ENCODE data around the gene HIPK4. TPM values are rescaled to one million over a fixed set of nuclear protein-coding genes. Genes with fewer than 3 reads are reported as not detected.
"Not testable (repeated sequence)": the region's sequence is repeated elsewhere in the genome, so short reads cannot be mapped to it uniquely, and the experiment has no call there.

The HIPK4 gene
- polyA plus RNA-seq, 3 donors = 0.09 TPM; not detected in 2

DNA sequence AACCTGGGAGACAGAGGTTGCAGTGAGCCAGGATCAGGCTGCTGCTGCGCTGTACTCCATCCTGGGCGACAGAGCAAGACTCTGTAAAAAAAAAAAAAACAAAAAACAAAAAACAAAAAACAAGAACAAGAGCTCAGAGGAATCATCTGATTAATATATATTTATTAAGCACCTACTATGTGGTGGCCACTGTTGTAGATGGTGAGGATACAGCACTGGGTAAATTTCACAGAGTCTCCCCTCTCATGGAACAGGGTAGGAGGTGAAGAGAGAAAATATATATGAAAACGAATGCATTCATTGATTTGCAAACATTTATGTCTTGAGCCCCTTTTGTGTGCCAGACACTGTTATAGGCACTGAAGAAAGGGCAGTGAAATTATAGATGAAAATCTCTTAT is 41.7 kb upstream of the HIPK4 start:
- H3K4me3 Mint-ChIP-seq = no peak overlapping the region

GRCh38 chr19:40430242-40430641 is 40.3 kb upstream of the HIPK4 start:
- intact Hi-C loops (cut with micrococcal nuclease); H3K9ac ChIP-seq (ENCODE audit: insufficient read depth, low read length, poor library complexity, severe bottlenecking); H3K27ac Mint-ChIP-seq; DNase-seq; H3K36me3 Mint-ChIP-seq; H2AFZ ChIP-seq (ENCODE audit: insufficient read depth, low read depth, low read length, poor library complexity, severe bottlenecking); H3K79me2 ChIP-seq (ENCODE audit: insufficient read depth, low read length); H3K9me3 ChIP-seq (replicated peaks in 1 of 2; ENCODE audit: control insufficient read depth in 1 of 2, insufficient read depth in 1 of 2, low read length in 2 of 2); H3K4me3 ChIP-seq (replicated peaks in 1 of 3; ENCODE audit: low read depth in 2 of 3, low read length in 3 of 3); H3K27ac ChIP-seq (ENCODE audit: low read depth in 1 of 2, low read length in 2 of 2); H3K27me3 Mint-ChIP-seq (ENCODE audit: low read depth in 3 of 3); H4K20me1 ChIP-seq (ENCODE audit: insufficient read depth, low read length); H3K27me3 ChIP-seq (ENCODE audit: control insufficient read depth in 2 of 2, insufficient read depth in 2 of 2, low read length in 2 of 2); H3K4me2 ChIP-seq (replicated peaks; ENCODE audit: extremely low read depth, low read length, poor library complexity, severe bottlenecking); H3K36me3 ChIP-seq (replicated peaks in 1 of 2; ENCODE audit: control insufficient read depth in 1 of 2, insufficient read depth in 2 of 2, low read length in 2 of 2); H3K4me3 Mint-ChIP-seq; H3K9me3 Mint-ChIP-seq: not testable (repeated sequence)
- WGBS (ENCODE audit: insufficient coverage) = 88% methylated on average over 2 of the region's 10 CpGs
- peaks cover 32% of the 10 kb centered on the region for H3K4me1 Mint-ChIP-seq
- peaks cover 33 to 35% of the 10 kb centered on the region in 2 donors for H3K4me1 ChIP-seq (ENCODE audit: control insufficient read depth in 1 of 2, insufficient read depth in 2 of 2, low read length in 2 of 2)

More for the DNA sequence above, 41.7 kb upstream of the HIPK4 start:
- H3K27ac Mint-ChIP-seq = no peak overlapping the region
- Histone ChIP-seq H3K4me3 (replicated peaks in 1 of 3; ENCODE audit: low read depth in 2 of 3, low read length in 3 of 3) (no peak overlapping the region), H3K27ac (ENCODE audit: low read depth in 1 of 2, low read length in 2 of 2) (no peak overlapping the region), H3K9me3 (replicated peaks in 1 of 2; ENCODE audit: control insufficient read depth in 1 of 2, insufficient read depth in 1 of 2, low read length in 2 of 2) (no peaks in the 10 kb centered on the region), H3K9ac (ENCODE audit: insufficient read depth, low read length, poor library complexity, severe bottlenecking) (no peak overlapping the region), H3K27me3 (ENCODE audit: control insufficient read depth in 2 of 2, insufficient read depth in 2 of 2, low read length in 2 of 2) (no peaks in the 10 kb centered on the region), H3K79me2 (ENCODE audit: insufficient read depth, low read length) (peaks cover 8% of the 10 kb centered on the region), H3K4me1 (ENCODE audit: control insufficient read depth in 1 of 2, insufficient read depth in 2 of 2, low read length in 2 of 2) (peaks cover 42 to 43% of the 10 kb centered on the region in 2 donors), H4K20me1 (ENCODE audit: insufficient read depth, low read length) (no peaks in the 10 kb centered on the region), H3K36me3 (replicated peaks in 1 of 2; ENCODE audit: control insufficient read depth in 1 of 2, insufficient read depth in 2 of 2, low read length in 2 of 2) (no peaks in the 10 kb centered on the region), H2AFZ (ENCODE audit: insufficient read depth, low read depth, low read length, poor library complexity, severe bottlenecking) (no peak overlapping the region), H3K4me2 (replicated peaks; ENCODE audit: extremely low read depth, low read length, poor library complexity, severe bottlenecking) (no peak overlapping the region)
- no peaks in the 10 kb centered on the region for H3K36me3 Mint-ChIP-seq
- H3K4me1 Mint-ChIP-seq = peaks cover 39% of the 10 kb centered on the region
- H3K27me3 Mint-ChIP-seq (ENCODE audit: low read depth in 3 of 3) = peaks cover 0 to 3% (median 0%) of the 10 kb centered on the region in 3 donors
- no peak for DNase-seq
- WGBS (ENCODE audit: insufficient coverage) = no CpG with 5 or more reads among the region's 3 CpGs
- peaks cover 0 to 2% (median 0%) of the 10 kb centered on the region in 7 donors for H3K9me3 Mint-ChIP-seq
- no peak for TF ChIP-seq CTCF (IDR thresholded peaks at IDR 0.05)
- intact Hi-C loops (cut with micrococcal nuclease) = no loop called here

- not testable (repeated sequence) for H3K27ac Mint-ChIP-seq
Observed at GRCh38 chr19:40428197-40428596, 38.2 kb upstream of the HIPK4 start.

More at GRCh38 chr19:40428197-40428596, 38.2 kb upstream of the HIPK4 start:
- not testable (repeated sequence) for H2AFZ ChIP-seq (ENCODE audit: insufficient read depth, low read depth, low read length, poor library complexity, severe bottlenecking); H3K36me3 ChIP-seq (replicated peaks in 1 of 2; ENCODE audit: control insufficient read depth in 1 of 2, insufficient read depth in 2 of 2, low read length in 2 of 2); H3K27me3 Mint-ChIP-seq (ENCODE audit: low read depth in 3 of 3); DNase-seq; H3K36me3 Mint-ChIP-seq; H3K4me3 Mint-ChIP-seq; H3K9ac ChIP-seq (ENCODE audit: insufficient read depth, low read length, poor library complexity, severe bottlenecking); H3K4me2 ChIP-seq (replicated peaks; ENCODE audit: extremely low read depth, low read length, poor library complexity, severe bottlenecking); H3K27me3 ChIP-seq (ENCODE audit: control insufficient read depth in 2 of 2, insufficient read depth in 2 of 2, low read length in 2 of 2); H3K4me3 ChIP-seq (replicated peaks in 1 of 3; ENCODE audit: low read depth in 2 of 3, low read length in 3 of 3); H3K9me3 Mint-ChIP-seq; H3K27ac ChIP-seq (ENCODE audit: low read depth in 1 of 2, low read length in 2 of 2); H3K9me3 ChIP-seq (replicated peaks in 1 of 2; ENCODE audit: control insufficient read depth in 1 of 2, insufficient read depth in 1 of 2, low read length in 2 of 2)
- Histone ChIP-seq H4K20me1 (ENCODE audit: insufficient read depth, low read length) (peaks cover 13% of the 10 kb centered on the region), H3K79me2 (ENCODE audit: insufficient read depth, low read length) (peaks cover 28% of the 10 kb centered on the region), H3K4me1 (ENCODE audit: control insufficient read depth in 1 of 2, insufficient read depth in 2 of 2, low read length in 2 of 2) (peaks cover 25 to 27% of the 10 kb centered on the region in 2 donors)
- intact Hi-C loops (cut with micrococcal nuclease) = loop anchor here in 1 of 2 donors (10.0 kb wide), 1 partner anchor 123 kb away; no protein-coding TSS in a partner anchor
- WGBS (ENCODE audit: insufficient coverage) = 96% methylated on average over 3 of the region's 7 CpGs
- peaks cover 28% of the 10 kb centered on the region for H3K4me1 Mint-ChIP-seq

All from CD14-positive monocyte (primary cell).